Fibroblast of upper back skin (primary cell): ENCODE data around the gene SSBP4.

Experiments used
- DNase-seq: peaks from one replicate; pipeline ENCODE4 v3.0.0-alpha.2; 2013

Gene SSBP4

DNA sequence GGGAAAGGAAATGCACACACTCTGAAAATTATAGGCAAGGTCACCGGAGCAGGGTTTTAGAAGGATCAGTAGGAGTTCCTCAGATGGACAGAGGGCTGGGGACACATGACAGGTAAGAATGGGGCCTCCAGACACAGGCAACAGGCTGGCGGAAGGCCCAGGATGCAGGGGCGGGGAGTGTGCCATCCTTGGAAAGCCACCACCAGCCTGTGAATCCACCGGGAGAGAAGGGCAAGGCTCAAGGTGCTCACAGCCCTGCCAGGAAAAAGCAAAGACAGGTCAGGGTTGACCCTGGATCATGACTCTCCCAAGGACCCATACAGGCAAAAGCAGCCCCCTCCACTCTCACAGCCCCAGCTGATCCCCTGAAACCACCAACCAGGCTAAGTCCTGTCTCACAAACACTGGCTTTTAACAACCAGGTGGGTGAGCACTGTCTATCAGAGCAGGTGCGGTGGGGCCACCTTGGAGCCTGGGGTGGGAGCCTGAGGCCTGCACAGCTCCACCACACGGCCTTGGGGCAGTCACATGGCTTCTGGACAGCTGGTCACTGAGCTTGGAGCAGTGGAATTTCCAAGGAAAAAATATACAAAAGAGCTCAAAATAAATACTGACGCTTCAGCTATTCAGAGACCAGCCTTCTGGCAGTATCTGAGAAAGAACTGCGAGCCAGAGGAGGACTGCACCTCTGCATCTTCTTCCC lies 54.0 kb downstream of the SSBP4 start:
- DNase-seq, result no peak

DNA sequence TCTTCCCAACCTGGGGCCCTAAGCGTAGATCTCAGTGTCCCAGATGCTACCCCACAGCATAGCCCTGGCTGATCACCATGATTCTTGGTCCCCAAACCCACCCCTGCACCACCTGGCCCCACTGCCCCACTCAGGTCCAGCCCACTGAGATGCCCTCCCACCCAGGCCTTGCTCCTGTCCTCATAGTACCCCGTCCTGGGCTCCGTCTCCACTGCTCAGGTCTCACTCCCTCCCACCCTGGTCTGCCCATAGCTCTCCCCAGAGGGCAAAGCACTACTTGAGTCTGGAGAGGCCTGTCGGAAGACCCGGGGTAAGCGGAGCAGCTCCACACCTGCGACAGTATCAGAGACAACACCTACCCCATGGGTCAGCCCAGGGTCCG lies 54.5 kb downstream of the SSBP4 start:
- DNase-seq, result no peak

DNA sequence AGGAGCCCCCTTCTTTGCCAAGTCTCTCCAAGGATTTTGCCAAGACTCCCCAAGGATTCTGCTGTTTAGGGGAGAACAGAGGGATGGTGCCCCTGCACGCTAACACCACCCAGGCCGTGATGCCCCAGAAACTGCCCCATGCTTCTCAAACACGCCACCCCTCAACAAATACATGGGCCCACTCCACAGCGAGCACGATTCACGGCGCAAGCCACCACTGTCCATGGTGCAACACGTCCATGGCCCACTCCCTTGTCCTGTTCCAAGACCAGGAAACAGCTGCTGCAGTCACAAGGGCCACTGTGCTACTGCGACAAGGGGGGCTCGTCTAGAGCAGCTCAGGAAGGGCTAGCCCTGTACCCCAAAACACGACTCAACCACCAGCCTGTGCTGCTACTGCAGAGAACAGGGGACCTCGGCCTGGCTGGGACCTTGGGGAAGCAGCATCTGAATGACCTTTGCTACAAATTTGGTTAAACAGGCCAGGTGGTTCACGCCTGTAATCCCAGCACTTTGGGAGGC lies 55.2 kb downstream of the SSBP4 start:
- no peak for DNase-seq

DNA sequence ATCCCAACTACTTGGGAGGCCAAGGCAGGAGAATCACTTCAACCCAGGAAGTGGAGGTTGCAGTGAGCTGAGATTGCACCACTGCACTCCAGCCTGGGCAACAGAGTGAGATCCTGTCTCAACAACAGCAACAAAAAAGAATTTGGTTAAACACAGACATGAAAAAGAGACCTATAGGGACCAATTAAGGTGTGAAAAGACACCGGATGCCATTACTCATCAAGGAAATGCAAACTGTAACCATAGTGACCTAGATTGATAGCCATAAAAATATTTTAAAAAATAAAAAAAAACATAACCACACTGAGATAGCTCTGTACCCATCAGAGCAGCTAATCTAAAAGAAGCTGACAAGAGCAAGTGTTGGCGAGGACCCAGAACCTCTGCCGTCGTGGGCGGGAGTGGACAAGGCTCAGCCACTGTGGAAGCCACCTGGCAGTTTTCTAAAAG lies 55.8 kb downstream of the SSBP4 start:
- no peak for DNase-seq

DNA sequence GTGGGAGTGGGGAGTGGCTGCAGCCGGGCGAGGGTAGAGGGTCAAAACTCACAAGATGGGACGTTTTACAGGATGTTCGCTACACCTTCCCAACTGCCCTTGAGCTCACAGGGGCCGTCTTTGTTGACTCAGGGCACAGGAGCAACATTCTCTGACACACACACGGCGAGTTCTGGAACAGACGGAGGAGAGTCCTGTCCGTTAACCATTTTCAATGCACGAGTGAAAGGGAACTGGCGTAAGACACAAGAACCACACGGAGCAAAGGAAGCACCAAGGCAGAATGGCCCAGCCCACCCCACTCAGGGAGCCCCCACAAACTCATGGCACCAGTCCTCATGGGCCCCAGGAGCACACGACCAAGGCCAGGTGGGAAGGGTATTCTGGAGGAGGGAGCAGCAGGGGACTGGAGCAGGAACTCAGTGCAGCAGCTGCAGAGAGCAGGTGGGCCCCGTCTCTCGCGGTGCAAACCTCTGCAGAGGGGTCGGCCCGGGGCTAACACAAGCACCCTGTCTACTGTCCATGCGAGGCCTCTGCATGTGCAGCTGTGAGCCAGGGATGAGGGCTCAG lies 56.6 kb downstream of the SSBP4 start:
- DNase-seq, result no peak

DNA sequence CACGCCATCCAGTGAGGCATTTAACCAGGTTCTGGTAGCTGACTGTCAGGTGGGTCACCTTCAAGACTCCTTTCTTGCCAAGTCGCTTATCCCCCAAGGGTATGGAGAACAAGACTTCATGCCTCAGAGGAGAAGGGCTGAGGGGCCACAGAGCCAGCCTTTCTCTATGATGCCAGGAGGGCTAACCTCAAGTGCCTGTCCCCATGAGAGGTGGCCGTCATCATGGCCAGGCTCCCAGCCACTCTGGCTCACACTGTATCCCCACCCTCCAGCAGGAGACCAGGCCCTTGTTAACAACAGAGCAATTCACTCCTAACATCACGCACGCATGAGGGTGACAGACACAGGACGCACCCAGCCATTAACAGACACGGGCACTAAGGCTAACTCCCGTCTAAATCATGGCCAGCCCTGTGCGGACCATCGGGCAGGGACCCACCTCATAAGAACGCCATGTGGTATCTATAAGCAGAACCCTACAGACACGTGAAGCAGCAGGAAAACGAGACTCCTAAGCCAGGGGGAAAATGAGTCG lies 57.4 kb downstream of the SSBP4 start:
- no peak for DNase-seq

DNA sequence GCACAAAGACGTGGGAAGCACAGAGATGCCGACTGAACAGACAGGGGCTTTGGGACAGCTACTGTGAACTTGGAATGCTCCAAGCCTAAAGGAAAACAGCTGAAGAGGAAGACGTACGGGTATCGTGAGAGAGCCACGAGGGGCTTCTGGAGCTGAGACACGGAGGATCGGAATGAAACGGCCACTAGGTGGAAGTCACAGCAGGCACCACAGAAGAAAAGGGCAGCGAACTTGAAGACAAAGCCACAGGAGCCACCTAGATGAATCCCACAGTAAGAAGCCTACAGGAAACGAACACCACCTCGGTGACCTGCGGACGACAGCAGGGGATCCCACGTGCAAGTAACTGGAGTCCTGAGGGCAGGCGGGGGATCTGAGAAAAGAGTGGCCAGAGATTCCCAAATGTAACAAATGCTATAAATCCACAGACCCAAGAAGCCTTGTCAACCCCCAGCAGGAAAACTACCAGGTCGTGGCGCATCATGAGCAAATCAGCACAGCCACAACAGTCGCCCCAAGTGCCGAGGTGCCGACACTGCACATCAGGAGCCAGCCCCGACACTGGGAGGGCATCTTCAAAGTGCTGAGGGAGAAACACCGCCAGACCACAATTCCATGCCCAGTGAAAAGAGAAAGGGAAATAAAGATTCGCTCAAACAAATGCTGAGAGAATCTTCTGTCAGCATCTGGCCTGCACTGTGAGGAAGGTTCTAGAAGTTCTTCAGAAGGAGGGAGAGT lies 58.0 kb downstream of the SSBP4 start:
- DNase-seq, result peak; percentile 9

DNA sequence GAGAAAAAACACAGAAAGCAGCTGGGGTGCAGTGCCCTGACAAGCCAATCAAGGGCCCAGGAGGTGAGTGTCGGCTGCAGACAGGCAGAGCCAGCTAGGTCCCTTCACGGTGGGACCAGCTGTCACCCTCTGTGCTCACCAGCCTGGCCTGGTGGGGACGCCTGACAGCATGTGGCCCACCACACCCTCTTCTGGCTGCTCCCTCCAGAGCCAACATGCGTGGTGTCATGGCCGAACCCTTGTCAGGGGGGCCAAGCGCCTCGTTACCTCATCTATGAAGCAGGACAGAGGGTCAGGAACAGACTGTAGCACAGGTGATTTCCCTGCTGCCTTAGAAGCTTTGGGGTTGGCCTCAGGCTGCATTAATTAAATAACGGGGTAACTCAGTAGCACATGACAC lies 58.8 kb downstream of the SSBP4 start:
- DNase-seq, result no peak

DNA sequence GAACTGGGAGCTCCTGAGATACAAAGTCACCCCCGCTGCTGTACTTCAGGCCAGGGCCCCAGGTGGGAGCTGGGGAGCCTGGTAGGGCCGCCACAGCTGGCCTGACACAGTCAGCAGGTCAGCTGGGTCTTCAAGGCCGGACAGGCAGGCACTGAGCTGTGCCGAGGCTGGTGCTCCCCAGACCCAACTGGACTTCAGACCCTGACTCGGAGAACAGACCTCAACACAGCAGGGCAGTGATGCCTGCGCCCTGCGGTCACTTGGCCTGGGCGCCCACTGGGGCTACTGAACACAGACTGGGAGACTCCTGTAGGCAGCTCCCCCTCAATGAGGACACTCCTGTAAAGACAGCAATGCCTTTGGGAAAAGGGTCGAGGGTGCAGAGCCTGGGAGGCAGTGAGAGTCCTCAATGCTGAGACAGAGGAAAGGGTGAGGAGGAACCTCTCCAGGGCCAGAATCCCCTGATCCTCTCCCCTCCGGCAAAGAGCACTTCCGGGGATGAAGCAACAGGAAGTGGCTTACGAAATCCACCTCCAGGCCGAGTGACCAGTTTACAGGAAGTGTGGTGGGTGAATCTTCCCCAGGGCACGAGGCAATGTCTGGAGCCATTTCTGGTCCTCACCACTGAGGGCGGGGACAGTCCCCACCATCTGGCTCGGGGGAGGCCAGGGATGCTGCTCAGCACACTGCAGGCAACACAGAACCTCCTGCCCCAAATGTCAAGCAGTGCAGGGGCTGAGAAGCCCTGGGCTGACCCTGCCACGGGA lies 59.5 kb downstream of the SSBP4 start:
- DNase-seq, result peak; percentile 85

DNA sequence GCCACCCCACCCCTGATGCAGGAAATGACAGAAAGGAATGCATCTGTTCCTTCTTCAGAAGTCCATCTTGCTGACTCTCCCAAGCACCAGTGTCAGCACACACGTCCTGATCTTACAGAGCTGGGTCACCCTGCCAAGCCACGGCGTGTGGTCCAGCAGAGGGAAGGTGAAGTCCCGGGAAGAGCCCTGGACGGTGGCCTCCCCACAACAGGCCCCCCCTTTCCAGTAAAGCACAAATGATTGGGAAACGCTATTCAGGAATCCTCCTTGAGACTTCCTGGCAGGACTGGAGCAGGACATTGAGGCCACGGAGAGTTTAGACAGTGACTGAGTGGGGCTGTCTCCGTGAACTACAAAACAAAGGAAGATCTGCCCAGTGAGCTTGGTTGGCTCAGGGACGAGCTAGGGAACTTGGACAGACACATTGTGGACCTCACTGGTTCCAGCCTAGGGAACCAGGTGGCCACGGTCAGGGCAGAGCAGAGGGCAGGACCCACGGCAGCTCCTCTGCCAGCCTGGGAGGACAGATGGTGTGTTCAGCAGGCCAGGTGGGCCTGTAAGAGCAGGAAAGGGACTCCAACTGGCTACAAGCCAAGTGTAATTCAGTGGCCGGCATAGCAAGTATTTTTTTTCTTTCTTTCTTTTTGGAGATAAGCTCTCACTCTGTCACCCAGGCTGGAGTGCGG lies 61.0 kb downstream of the SSBP4 start:
- DNase-seq, result peak; percentile 55

DNA sequence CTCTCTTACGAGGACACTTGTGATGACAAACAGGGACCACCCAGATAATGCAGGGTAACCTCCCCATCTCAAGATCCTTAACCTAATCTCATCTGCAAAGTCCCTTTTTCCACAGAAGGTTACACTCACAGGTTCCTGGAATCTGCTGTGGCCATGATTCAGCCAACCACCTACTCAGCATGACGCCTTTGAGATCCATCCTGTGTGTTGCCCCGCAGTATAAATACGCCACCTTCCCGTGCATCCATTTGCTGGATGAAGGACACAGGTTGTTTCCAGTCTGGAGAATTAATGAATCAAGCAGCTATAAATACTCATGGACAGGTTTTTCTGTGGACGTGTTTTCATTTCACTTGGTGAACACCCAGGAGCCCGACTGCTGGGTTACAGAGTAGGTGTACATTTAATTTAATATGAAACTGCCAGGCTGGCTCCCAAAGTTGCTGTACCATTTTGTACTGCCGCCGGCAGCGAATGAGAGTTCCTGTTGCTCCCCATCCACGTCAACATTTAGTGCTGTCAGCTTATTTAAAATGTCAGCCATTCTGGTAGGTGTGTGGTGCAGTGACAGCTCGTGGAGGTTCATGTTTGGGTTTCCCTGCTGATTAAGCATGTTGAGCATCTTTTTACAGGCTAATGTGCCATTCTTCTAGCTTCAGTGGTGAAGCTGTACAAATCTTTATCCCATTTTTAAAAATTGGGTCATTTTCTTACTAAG lies 62.5 kb downstream of the SSBP4 start:
- no peak for DNase-seq

DNA sequence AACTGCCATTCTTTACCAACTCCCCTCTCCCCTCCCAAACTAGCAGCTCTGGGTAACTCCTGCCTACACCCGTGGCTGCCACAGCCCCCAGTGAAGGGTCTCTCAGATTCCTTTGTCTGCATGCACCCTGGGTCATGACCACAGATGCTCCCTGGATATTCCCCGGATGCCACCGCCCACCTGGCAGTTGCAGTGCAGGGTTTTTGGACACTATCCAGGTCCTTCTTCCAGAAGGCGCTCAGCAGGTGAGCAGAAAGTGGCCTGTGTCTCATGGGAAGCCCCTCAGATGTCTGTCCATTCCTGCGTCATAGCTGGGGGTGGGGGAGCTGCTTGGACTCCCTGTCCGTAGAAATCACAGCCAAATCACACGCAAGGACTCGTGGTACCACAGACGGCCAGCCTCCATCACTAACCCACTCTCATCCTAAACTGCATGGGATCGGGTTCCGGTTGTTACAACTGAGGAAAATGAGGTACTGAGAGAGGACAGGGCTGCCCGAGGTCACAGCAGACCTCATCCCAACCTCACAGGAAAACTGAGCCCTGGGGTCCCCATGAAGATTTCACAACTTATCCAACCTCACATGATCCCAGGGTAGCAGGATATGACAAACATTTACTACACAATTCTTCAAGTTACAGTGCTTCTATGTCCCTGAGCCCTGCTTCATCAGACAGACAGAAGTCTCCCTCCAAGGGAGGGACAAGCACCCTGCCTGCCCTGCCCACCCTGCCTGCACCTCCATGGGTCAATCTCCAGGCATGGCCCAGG lies 64.1 kb downstream of the SSBP4 start:
- no peak for DNase-seq
